HFF-Myc (cell line): ENCODE measurements around the gene FAM227B.

ENCODE experiments used
- DNase-seq: peaks from one replicate; pipeline ENCODE4 v3.0.0-alpha.2; 2011; ENCODE audit warnings: low read depth; ENCODE audit errors: extremely low read depth
- H3K4me3 ChIP-seq: replicated peaks from 2 replicates; pipeline ENCODE4 v1.5.1; 2011; ENCODE audit warnings: low read depth, mild to moderate bottlenecking, control low read depth, low read length
- TF ChIP-seq, protein P1 (sequence below): IDR thresholded peaks from 2 replicates; pipeline ENCODE4 v1.5.1; 2012; ENCODE audit warnings: mild to moderate bottlenecking, low read depth, low read length, control low read depth; ENCODE audit errors: missing control alignments

FAM227B gene

DNA sequence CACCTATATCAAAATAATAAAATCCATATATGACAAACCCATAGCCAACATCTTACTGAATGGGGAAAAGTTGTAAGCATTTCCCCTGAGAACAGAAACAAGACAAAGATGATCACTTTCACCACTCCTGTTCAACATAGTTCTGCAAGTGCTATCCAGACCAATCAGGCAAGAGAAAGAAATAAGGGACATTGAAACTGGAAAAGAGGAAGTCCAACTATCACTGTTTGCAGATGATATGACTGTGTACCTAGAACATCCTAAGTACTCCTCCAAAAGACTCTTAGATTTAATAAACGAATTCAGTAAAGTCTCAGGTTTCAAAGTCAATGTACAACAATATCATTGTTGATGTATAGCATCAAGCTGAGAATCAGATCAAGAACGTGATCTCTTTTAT lies 233.1 kb downstream of the FAM227B start:
- no peak for DNase-seq
- TF ChIP-seq, protein P1, sequence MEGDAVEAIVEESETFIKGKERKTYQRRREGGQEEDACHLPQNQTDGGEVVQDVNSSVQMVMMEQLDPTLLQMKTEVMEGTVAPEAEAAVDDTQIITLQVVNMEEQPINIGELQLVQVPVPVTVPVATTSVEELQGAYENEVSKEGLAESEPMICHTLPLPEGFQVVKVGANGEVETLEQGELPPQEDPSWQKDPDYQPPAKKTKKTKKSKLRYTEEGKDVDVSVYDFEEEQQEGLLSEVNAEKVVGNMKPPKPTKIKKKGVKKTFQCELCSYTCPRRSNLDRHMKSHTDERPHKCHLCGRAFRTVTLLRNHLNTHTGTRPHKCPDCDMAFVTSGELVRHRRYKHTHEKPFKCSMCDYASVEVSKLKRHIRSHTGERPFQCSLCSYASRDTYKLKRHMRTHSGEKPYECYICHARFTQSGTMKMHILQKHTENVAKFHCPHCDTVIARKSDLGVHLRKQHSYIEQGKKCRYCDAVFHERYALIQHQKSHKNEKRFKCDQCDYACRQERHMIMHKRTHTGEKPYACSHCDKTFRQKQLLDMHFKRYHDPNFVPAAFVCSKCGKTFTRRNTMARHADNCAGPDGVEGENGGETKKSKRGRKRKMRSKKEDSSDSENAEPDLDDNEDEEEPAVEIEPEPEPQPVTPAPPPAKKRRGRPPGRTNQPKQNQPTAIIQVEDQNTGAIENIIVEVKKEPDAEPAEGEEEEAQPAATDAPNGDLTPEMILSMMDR: no peak
- H3K4me3 ChIP-seq: no peak overlapping the region

DNA sequence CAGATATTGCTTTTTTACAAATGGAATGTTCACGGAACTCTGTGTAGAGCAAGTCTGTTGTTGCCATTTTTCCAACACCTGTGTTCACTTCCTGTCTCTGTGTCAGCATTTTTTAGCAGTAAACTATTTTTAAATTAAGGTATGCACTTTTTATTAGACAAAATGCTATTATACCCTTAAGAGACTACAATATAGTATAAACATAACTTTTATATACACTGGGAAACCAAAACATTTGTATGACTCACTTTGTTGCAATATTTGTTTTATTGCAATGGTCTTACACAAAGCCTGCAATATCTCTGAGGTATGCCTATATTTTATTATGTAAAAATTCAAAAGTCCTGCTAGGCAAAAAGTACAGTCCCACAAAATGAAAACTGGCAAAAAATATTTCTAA lies 237.4 kb downstream of the FAM227B start:
- peak; percentile 19 for DNase-seq
- TF ChIP-seq, protein P1: no peak
- no peak overlapping the region for H3K4me3 ChIP-seq

DNA sequence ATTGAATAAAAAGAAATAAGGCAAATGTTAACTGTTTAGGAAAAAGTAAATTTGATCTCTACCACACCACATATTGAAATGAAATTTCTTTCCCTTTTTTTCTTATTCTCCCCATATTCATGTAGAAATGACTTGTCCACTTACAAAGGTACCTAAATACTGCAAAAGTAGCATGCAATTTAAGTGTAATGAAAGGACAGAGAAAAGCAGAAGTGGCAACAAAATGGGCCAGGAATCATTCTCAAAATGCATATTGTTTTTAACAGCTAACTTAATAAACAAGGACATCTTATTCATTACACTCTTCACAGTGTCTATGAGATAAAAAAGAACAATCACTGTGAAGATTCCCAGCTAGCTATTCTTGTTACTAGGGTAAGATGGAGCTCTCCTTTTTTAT lies 238.2 kb downstream of the FAM227B start:
- DNase-seq: no peak

GRCh38 chr15:49380912-49381311 lies 239.7 kb downstream of the FAM227B start:
- H3K4me3 ChIP-seq: no peak overlapping the region
- DNase-seq: no peak
- TF ChIP-seq, protein P1: no peak

More for the DNA sequence above, 238.2 kb downstream of the FAM227B start:
- no peak overlapping the region for H3K4me3 ChIP-seq
- TF ChIP-seq, protein P1: no peak

- TF ChIP-seq, protein P1: no peak
- no peak for DNase-seq
These were observed 240.6 kb downstream of the FAM227B start for GRCh38 chr15:49379996-49380395.

GRCh38 chr15:49372366-49372765 lies 248.3 kb downstream of the FAM227B start:
- DNase-seq: no peak
- H3K4me3 ChIP-seq: no peak overlapping the region
- TF ChIP-seq, protein P1: no peak

More at GRCh38 chr15:49379996-49380395, 240.6 kb downstream of the FAM227B start:
- H3K4me3 ChIP-seq: no peak overlapping the region

DNA sequence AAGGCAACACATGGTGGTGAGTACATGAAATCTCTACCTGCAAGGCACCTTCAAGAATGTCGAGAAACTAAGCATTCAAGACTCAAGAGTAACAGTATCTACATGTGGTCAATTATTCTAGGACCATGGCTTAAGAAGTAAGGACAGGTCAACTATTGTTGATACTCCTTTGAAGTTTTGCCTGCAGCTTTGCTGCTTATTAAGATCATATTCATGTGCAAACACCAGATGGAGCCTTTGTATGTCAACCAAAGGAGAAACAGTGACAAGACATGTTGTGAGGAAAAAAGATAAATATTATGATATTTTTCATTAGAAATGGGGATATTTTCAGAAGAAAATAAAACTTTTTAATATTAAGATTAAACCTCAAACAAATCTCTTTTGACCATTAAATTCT lies 249.8 kb downstream of the FAM227B start:
- no peak overlapping the region for H3K4me3 ChIP-seq
- DNase-seq: no peak
- TF ChIP-seq, protein P1: no peak
